ENCODE results near the gene PCDH15.
"Not testable (repeated sequence)": the region's sequence is repeated elsewhere in the genome, so short reads cannot be mapped to it uniquely, and the experiment has no call there.

PCDH15 gene

GRCh38 chr10:54396031-54396430 is 405.0 kb downstream of the PCDH15 start:
- Histone ChIP-seq H2AFZ (ENCODE audit: low read length) (no peak overlapping the region), H4K20me1 (ENCODE audit: insufficient read depth, low read length) (no peaks in the 10 kb centered on the region), H3K27ac (ENCODE audit: low read length) (no peak overlapping the region)

GRCh38 chr10:54394598-54394997 is 406.4 kb downstream of the PCDH15 start:
- H2AFZ ChIP-seq (ENCODE audit: low read length); H3K79me2 ChIP-seq (ENCODE audit: low read length); H3K9me2 ChIP-seq (replicated peaks; ENCODE audit: insufficient read depth, low read length); H3K27me3 ChIP-seq (replicated peaks; ENCODE audit: insufficient read depth, low read length); H3K4me3 ChIP-seq (ENCODE audit: low read length); H3K4me1 ChIP-seq (ENCODE audit: low read length); H3K9me3 ChIP-seq (replicated peaks; ENCODE audit: insufficient read depth, low read length); H4K20me1 ChIP-seq (ENCODE audit: insufficient read depth, low read length); H3K4me2 ChIP-seq (ENCODE audit: low read depth, low read length); H3K27ac ChIP-seq (ENCODE audit: low read length); DNase-seq; H3K9ac ChIP-seq (ENCODE audit: low read length); H3F3A ChIP-seq (ENCODE audit: insufficient read depth, low read length); H3K36me3 ChIP-seq (replicated peaks; ENCODE audit: insufficient read depth, low read length): not testable (repeated sequence)

More at GRCh38 chr10:54396031-54396430, 405.0 kb downstream of the PCDH15 start:
- Histone ChIP-seq H3K9me3 (replicated peaks; ENCODE audit: insufficient read depth, low read length) (no peaks in the 10 kb centered on the region), H3K9ac (ENCODE audit: low read length) (no peak overlapping the region), H3K36me3 (replicated peaks; ENCODE audit: insufficient read depth, low read length) (no peaks in the 10 kb centered on the region), H3F3A (ENCODE audit: insufficient read depth, low read length) (no peaks in the 10 kb centered on the region), H3K4me3 (ENCODE audit: low read length) (no peak overlapping the region), H3K9me2 (replicated peaks; ENCODE audit: insufficient read depth, low read length) (no peaks in the 10 kb centered on the region), H3K4me1 (ENCODE audit: low read length) (no peaks in the 10 kb centered on the region), H3K79me2 (ENCODE audit: low read length) (no peaks in the 10 kb centered on the region), H3K27me3 (replicated peaks; ENCODE audit: insufficient read depth, low read length) (no peaks in the 10 kb centered on the region), H3K4me2 (ENCODE audit: low read depth, low read length) (no peak overlapping the region)
- no peak for DNase-seq
- TF ChIP-seq CTCF (IDR thresholded peaks at IDR 0.05; ENCODE audit: low read length) (no peak), EZH2phosphoT487 (IDR thresholded peaks at IDR 0.05; ENCODE audit: low read length) (no peak), EZH2 (optimal IDR thresholded peaks at IDR 0.05; ENCODE audit: low read depth, low read length) (no peak)

GRCh38 chr10:54372179-54372578 is 428.9 kb downstream of the PCDH15 start:
- Histone ChIP-seq H3K27me3 (replicated peaks; ENCODE audit: insufficient read depth, low read length) (no peaks in the 10 kb centered on the region), H3F3A (ENCODE audit: insufficient read depth, low read length) (no peaks in the 10 kb centered on the region), H3K9me2 (replicated peaks; ENCODE audit: insufficient read depth, low read length) (no peaks in the 10 kb centered on the region), H3K79me2 (ENCODE audit: low read length) (no peaks in the 10 kb centered on the region), H3K4me3 (ENCODE audit: low read length) (no peak overlapping the region), H3K36me3 (replicated peaks; ENCODE audit: insufficient read depth, low read length) (no peaks in the 10 kb centered on the region), H3K9me3 (replicated peaks; ENCODE audit: insufficient read depth, low read length) (no peaks in the 10 kb centered on the region), H3K9ac (ENCODE audit: low read length) (no peak overlapping the region), H2AFZ (ENCODE audit: low read length) (no peak overlapping the region), H3K4me2 (ENCODE audit: low read depth, low read length) (no peak overlapping the region), H3K27ac (ENCODE audit: low read length) (no peak overlapping the region), H4K20me1 (ENCODE audit: insufficient read depth, low read length) (no peaks in the 10 kb centered on the region), H3K4me1 (ENCODE audit: low read length) (no peaks in the 10 kb centered on the region)
- DNase-seq, result no peak
- no peak for TF ChIP-seq EZH2 (optimal IDR thresholded peaks at IDR 0.05; ENCODE audit: low read depth, low read length)
- TF ChIP-seq CTCF (IDR thresholded peaks at IDR 0.05; ENCODE audit: low read length), result no peak
- TF ChIP-seq EZH2phosphoT487 (IDR thresholded peaks at IDR 0.05; ENCODE audit: low read length), result no peak

- H3F3A ChIP-seq (ENCODE audit: insufficient read depth, low read length), result no peaks in the 10 kb centered on the region
- H3K9ac ChIP-seq (ENCODE audit: low read length), result no peak overlapping the region
- no peak overlapping the region for H2AFZ ChIP-seq (ENCODE audit: low read length)
- H3K27ac ChIP-seq (ENCODE audit: low read length), result no peak overlapping the region
- no peak overlapping the region for H3K4me2 ChIP-seq (ENCODE audit: low read depth, low read length)
- H3K4me1 ChIP-seq (ENCODE audit: low read length), result no peaks in the 10 kb centered on the region
- no peaks in the 10 kb centered on the region for H4K20me1 ChIP-seq (ENCODE audit: insufficient read depth, low read length)
- no peaks in the 10 kb centered on the region for H3K9me3 ChIP-seq (replicated peaks; ENCODE audit: insufficient read depth, low read length)
- H3K9me2 ChIP-seq (replicated peaks; ENCODE audit: insufficient read depth, low read length), result no peaks in the 10 kb centered on the region
- no peaks in the 10 kb centered on the region for H3K79me2 ChIP-seq (ENCODE audit: low read length)
- no peaks in the 10 kb centered on the region for H3K27me3 ChIP-seq (replicated peaks; ENCODE audit: insufficient read depth, low read length)
- no peaks in the 10 kb centered on the region for H3K36me3 ChIP-seq (replicated peaks; ENCODE audit: insufficient read depth, low read length)
- TF ChIP-seq CTCF (IDR thresholded peaks at IDR 0.05; ENCODE audit: low read length), result no peak
- no peak for TF ChIP-seq EZH2 (optimal IDR thresholded peaks at IDR 0.05; ENCODE audit: low read depth, low read length)
- TF ChIP-seq EZH2phosphoT487 (IDR thresholded peaks at IDR 0.05; ENCODE audit: low read length), result no peak
- no peak for DNase-seq
- H3K4me3 ChIP-seq (ENCODE audit: low read length), result no peak overlapping the region
Observed at GRCh38 chr10:54368984-54369383, 432.0 kb downstream of the PCDH15 start.

Measured in MM.1S (cell line).